ENCODE results near the gene NEIL1.
"Not testable (repeated sequence)": the region's sequence is repeated elsewhere in the genome, so short reads cannot be mapped to it uniquely, and the experiment has no call there.

NEIL1 gene

DNA sequence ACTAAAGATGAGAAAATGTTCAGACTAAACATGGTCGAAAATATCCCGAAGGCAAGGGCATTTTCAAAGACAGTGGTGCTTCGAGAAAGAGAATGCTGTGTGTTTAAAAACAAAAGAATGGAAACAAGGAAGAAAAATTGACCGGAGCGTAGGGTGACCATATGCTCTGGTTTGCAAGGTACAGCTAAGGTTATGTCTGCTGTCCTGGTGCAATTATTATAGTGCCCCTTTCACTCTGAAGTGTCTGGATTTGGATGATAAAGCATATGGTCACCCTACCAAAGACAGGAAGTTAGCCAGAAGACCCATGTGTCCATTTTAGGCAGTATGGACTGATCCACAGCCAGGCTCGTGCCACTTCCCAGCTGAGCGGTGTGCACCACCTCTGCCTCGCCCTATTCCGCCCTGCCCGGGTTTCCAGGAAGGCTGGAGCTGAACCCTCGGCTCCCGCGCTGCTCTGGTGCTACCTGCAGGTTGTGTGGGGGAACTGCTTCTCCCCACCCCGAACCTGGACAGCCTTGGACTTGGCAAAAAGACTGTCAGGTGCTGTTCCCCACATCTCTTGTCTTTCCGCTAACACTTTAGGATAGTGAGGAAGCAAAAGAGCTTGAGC is 39.0 kb upstream of the NEIL1 start:
- no peaks in the 10 kb centered on the region for H3K4me1 ChIP-seq (ENCODE audit: insufficient read depth, insufficient read length)
- H3K27me3 ChIP-seq (ENCODE audit: insufficient read depth, insufficient read length) = peaks cover 7% of the 10 kb centered on the region
- no peak for TF ChIP-seq ZNF274 (IDR thresholded peaks at IDR 0.05; ENCODE audit: low read depth, low read length)
- TF ChIP-seq SUZ12 (IDR thresholded peaks at IDR 0.05; ENCODE audit: extremely low read depth, insufficient read depth, insufficient read length) = no peak
- no peak for TF ChIP-seq YY1 (IDR thresholded peaks at IDR 0.05; ENCODE audit: insufficient read depth, insufficient read length)
- peak; percentile 84 for DNase-seq (ENCODE audit: low read depth, low spot score)
- no peaks in the 10 kb centered on the region for H3K36me3 ChIP-seq (ENCODE audit: insufficient read depth, insufficient read length, low read length)
- H3K9me3 ChIP-seq (ENCODE audit: insufficient read depth, low read length) = no peaks in the 10 kb centered on the region
- H3K4me3 ChIP-seq (ENCODE audit: insufficient read length, low read depth) = no peak overlapping the region
- H3K9ac ChIP-seq (ENCODE audit: insufficient read length, low read depth) = no peak overlapping the region

DNA sequence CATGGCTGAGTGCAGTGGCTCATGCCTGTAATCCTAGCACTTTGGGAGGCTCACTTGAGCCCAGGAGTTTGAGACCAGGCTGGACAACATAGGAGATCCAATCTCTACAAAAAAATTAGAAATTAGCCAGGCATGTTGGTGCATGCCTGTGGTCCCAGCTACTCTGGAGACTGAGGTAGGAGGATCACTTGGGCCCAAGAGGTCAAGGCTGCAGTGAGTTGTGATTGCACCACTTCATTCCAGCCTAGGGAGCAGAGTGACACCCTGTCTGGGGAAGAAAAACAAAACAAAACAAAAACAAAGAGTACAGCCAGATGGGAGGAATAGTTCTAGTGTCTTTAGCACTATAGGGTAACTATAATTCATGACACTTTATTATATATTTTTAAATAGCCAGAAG is 37.1 kb upstream of the NEIL1 start:
- no peak for DNase-seq (ENCODE audit: low read depth, low spot score)
- H3K9me3 ChIP-seq (ENCODE audit: insufficient read depth, low read length) = no peaks in the 10 kb centered on the region
- peaks cover 10% of the 10 kb centered on the region for H3K27me3 ChIP-seq (ENCODE audit: insufficient read depth, insufficient read length)
- no peaks in the 10 kb centered on the region for H3K36me3 ChIP-seq (ENCODE audit: insufficient read depth, insufficient read length, low read length)
- no peak overlapping the region for H3K4me3 ChIP-seq (ENCODE audit: insufficient read length, low read depth)
- no peaks in the 10 kb centered on the region for H3K4me1 ChIP-seq (ENCODE audit: insufficient read depth, insufficient read length)
- TF ChIP-seq ZNF274 (IDR thresholded peaks at IDR 0.05; ENCODE audit: low read depth, low read length) (no peak), SUZ12 (IDR thresholded peaks at IDR 0.05; ENCODE audit: extremely low read depth, insufficient read depth, insufficient read length) (no peak), YY1 (IDR thresholded peaks at IDR 0.05; ENCODE audit: insufficient read depth, insufficient read length) (no peak)
- no peak overlapping the region for H3K9ac ChIP-seq (ENCODE audit: insufficient read length, low read depth)

DNA sequence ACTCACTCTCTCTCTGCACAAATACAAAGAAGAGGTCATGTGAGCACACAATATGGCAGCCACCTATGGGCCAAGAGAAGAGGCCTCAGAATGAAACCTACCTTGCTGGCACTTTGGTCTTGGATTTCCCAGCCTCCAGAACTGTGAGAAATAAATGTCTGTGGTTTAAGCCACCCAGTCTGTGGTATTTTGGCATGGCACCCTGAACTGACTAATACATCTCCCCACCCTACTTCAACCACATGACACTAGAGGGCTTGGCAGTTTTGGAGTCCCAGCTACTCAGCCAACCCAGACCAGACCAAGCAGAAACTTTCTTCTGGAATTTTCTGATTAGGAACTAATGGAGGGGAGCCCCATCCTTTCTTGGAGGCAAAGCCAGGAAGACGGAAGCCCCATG is 34.3 kb upstream of the NEIL1 start:
- not testable (repeated sequence) for DNase-seq (ENCODE audit: low read depth, low spot score); H3K36me3 ChIP-seq (ENCODE audit: insufficient read depth, insufficient read length, low read length); H3K4me3 ChIP-seq (ENCODE audit: insufficient read length, low read depth); H3K9ac ChIP-seq (ENCODE audit: insufficient read length, low read depth); H3K27me3 ChIP-seq (ENCODE audit: insufficient read depth, insufficient read length); H3K4me1 ChIP-seq (ENCODE audit: insufficient read depth, insufficient read length); H3K9me3 ChIP-seq (ENCODE audit: insufficient read depth, low read length)

DNA sequence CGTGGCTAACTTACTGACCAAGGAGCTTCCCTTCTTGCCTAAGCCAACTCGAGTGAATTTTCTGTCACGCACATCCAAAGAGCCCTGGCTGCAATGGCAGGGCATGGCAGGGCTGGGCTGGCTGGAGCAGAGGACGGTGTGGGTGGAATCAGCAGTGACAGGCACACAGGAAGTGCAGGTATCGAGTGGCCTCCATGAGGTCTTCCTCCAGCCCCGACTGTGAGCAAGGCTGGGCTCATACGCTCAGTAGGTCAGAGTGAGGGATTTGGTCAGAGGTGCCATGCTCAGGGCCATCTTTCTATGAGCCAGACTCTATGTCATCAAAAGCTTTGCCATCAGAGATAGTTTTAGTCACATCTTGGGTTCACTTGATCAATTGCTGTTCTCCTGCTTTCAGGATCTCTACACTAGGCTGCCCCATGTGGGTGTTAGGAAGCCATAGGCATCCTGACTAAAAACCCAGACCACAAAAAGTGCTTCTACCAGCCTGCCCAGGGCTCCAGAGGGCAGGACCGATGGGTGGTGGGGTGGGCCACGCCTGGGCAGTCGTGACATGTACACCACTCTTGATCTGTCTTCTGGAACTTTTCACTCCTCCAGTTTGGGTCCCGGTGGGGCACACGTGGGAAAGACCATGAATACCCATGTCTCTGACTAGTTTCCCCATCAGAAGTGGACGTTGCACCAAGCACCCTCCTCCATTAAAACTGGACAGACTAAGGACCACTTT is 33.6 kb upstream of the NEIL1 start:
- Histone ChIP-seq H3K27me3 (ENCODE audit: insufficient read depth, insufficient read length) (peaks cover 8% of the 10 kb centered on the region), H3K9me3 (ENCODE audit: insufficient read depth, low read length) (no peaks in the 10 kb centered on the region), H3K4me3 (ENCODE audit: insufficient read length, low read depth) (no peak overlapping the region), H3K36me3 (ENCODE audit: insufficient read depth, insufficient read length, low read length) (no peaks in the 10 kb centered on the region), H3K9ac (ENCODE audit: insufficient read length, low read depth) (no peak overlapping the region), H3K4me1 (ENCODE audit: insufficient read depth, insufficient read length) (no peaks in the 10 kb centered on the region)
- DNase-seq (ENCODE audit: low read depth, low spot score) = no peak
- TF ChIP-seq YY1 (IDR thresholded peaks at IDR 0.05; ENCODE audit: insufficient read depth, insufficient read length) = no peak
- no peak for TF ChIP-seq ZNF274 (IDR thresholded peaks at IDR 0.05; ENCODE audit: low read depth, low read length)
- TF ChIP-seq SUZ12 (IDR thresholded peaks at IDR 0.05; ENCODE audit: extremely low read depth, insufficient read depth, insufficient read length) = no peak

DNA sequence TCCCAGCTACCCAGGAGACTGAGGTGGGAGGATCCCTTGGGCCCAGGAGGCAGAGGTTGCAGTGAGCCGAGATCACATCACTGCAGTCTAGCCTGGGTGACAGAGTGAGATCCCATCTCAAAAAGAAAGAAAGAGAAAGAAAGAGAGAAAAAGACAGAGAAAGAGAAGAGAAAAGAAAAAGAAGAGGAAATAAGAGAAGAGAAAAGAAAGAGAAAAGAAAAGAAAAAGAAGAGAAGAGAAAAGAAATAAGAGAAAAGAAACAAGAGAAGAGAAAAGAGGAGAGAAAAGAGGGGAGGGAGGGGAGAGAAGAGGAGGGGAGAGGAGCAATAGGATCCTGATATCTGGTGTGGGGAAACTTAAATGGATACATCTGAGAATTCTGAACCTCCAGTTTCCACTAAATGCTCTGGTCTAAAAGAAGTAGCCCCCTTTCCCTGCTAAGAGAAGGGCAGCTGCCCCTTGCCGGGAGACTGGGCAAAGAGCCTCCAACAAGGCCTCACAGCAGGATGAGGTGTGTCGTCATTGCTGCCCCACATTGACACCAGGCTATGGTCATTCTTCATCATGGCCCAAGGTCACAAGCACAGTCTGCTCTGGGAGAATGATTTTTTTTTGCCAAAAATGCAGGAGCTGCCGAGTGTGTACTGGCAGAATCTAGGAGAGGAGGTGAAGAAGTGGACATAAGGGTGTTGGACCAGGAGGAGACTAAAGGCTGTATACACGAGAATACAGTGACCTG is 32.1 kb upstream of the NEIL1 start:
- Histone ChIP-seq H3K27me3 (ENCODE audit: insufficient read depth, insufficient read length) (peaks cover 3% of the 10 kb centered on the region), H3K9ac (ENCODE audit: insufficient read length, low read depth) (no peak overlapping the region), H3K4me1 (ENCODE audit: insufficient read depth, insufficient read length) (no peaks in the 10 kb centered on the region), H3K36me3 (ENCODE audit: insufficient read depth, insufficient read length, low read length) (no peaks in the 10 kb centered on the region), H3K4me3 (ENCODE audit: insufficient read length, low read depth) (no peak overlapping the region), H3K9me3 (ENCODE audit: insufficient read depth, low read length) (no peaks in the 10 kb centered on the region)
- no peak for DNase-seq (ENCODE audit: low read depth, low spot score)
- TF ChIP-seq ZNF274 (IDR thresholded peaks at IDR 0.05; ENCODE audit: low read depth, low read length) (no peak), YY1 (IDR thresholded peaks at IDR 0.05; ENCODE audit: insufficient read depth, insufficient read length) (no peak), SUZ12 (IDR thresholded peaks at IDR 0.05; ENCODE audit: extremely low read depth, insufficient read depth, insufficient read length) (no peak)

DNA sequence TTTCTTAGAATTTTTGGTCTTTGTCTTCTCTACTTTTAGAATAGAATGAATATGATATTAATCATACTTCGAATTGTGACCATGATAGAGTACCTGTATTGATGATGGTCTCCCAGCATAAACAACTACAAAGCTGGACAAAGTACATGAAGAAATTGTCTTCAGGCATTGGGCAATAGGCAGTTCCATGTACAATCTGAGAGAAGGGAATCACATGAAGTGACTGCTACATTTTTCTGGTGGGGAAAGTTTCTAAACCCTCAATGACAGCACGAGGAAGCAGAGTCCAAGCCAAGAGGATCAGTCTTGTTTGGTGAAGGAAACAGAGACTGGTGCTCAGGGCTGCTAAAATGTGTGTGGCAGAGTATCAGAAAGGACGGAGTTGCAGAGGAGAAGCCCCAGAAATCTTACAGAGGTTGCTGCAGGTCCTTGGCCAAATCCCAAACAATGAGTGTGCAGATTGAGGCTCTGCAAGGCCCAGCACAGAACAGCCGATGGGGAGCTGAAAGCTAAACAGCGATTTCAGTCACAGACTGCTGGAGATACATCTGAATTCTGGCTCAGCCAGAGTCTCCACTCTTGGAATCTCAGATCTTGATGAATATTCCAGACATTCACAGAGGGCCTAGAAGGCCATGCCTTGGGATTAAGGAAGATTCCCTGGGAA is 27.5 kb upstream of the NEIL1 start:
- not testable (repeated sequence) for H3K9me3 ChIP-seq (ENCODE audit: insufficient read depth, low read length); H3K4me1 ChIP-seq (ENCODE audit: insufficient read depth, insufficient read length); H3K36me3 ChIP-seq (ENCODE audit: insufficient read depth, insufficient read length, low read length); H3K4me3 ChIP-seq (ENCODE audit: insufficient read length, low read depth); H3K9ac ChIP-seq (ENCODE audit: insufficient read length, low read depth); DNase-seq (ENCODE audit: low read depth, low spot score); H3K27me3 ChIP-seq (ENCODE audit: insufficient read depth, insufficient read length)

DNA sequence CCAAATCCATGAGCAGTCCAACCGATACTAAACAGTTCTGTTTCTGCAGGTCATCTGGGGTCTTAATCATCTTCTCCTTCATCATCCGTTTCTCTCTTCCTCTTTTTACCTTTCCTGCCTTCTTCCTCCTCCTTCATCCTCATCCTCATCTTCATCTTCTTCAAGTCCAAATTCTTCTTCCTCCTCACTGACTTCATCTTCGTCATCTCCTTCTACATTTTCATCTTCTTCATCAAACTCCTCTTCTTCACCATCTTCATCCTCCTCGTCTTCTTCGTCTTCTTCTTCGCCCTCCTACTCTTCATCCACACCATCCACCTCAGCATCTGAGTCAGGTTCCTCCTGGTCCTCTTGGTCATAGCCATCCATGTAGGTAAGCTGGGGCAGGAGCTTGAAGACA is 25.1 kb upstream of the NEIL1 start:
- Histone ChIP-seq H3K27me3 (ENCODE audit: insufficient read depth, insufficient read length) (peaks cover 5% of the 10 kb centered on the region), H3K4me1 (ENCODE audit: insufficient read depth, insufficient read length) (no peaks in the 10 kb centered on the region), H3K36me3 (ENCODE audit: insufficient read depth, insufficient read length, low read length) (no peaks in the 10 kb centered on the region), H3K9ac (ENCODE audit: insufficient read length, low read depth) (no peak overlapping the region), H3K4me3 (ENCODE audit: insufficient read length, low read depth) (no peak overlapping the region), H3K9me3 (ENCODE audit: insufficient read depth, low read length) (no peaks in the 10 kb centered on the region)
- DNase-seq (ENCODE audit: low read depth, low spot score) = no peak
- TF ChIP-seq ZNF274 (IDR thresholded peaks at IDR 0.05; ENCODE audit: low read depth, low read length) (no peak), SUZ12 (IDR thresholded peaks at IDR 0.05; ENCODE audit: extremely low read depth, insufficient read depth, insufficient read length) (no peak), YY1 (IDR thresholded peaks at IDR 0.05; ENCODE audit: insufficient read depth, insufficient read length) (no peak)
